GM21526 (cell line): ENCODE data around the gene HDAC9.

Experiments used
- ATAC-seq: cut with Tn5 transposase; IDR thresholded peaks from one replicate; pipeline ENCODE4 v1.9.1; 2021; ENCODE audit warnings: moderate library complexity; ENCODE audit not compliant: unreplicated experiment, low FRiP score

The HDAC9 gene

DNA sequence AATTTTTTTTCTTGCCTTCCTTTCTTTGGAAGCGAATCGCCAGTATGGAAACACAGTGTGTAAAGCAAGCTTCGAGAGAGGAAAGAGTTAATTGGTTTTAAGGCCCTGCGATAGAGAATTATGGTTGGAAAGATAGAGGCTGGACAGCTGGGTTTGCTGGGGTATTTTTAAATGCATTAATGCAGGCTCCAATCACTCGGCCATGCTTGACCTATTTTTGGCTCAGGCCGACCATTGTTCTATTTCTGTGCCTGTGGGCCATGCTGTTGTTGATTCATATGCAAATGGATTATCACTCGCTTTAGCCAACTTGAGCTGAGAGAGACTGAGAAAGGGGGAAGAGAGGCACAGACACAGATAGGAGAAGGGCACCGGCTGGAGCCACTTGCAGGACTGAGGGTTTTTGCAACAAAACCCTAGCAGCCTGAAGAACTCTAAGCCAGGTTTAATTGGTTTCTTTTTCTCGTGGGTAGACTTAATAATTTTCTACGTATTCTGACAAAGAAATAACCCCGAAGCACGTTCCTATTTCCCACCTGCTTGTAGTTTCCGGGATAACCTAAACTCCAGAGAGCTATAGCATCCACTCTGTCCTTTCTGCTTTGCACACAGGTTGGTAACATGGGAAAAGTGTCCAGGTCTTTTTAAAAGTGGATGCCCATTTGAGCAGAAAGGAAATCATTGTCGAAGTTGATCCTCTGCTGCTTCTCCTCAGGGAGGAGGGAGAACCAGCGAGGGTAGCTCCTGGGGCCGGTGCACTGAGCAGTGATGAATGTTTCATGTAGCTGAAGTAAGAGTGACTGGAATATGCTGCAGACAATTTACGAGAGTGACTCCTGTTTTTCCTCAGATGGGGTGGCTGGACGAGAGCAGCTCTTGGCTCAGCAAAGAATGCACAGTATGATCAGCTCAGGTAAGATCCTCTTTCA lies at the start of gene HDAC9:
HDAC9 (plus strand) TSS at position 338 of the 929 bp plus-strand sequence; CDS start at position 892, 554 bp downstream.
- ATAC-seq, result peak; percentile 89

GRCh38 chr7:18445916-18446520 lies 49.5 kb upstream of the HDAC9 start:
- no peak for ATAC-seq

GRCh38 chr7:18450019-18450418 lies 45.5 kb upstream of the HDAC9 start:
- no peak for ATAC-seq

GRCh38 chr7:18455606-18456005 lies 39.9 kb upstream of the HDAC9 start:
- no peak for ATAC-seq

- no peak for ATAC-seq
Observed at GRCh38 chr7:18457832-18458231, 37.7 kb upstream of the HDAC9 start.

DNA sequence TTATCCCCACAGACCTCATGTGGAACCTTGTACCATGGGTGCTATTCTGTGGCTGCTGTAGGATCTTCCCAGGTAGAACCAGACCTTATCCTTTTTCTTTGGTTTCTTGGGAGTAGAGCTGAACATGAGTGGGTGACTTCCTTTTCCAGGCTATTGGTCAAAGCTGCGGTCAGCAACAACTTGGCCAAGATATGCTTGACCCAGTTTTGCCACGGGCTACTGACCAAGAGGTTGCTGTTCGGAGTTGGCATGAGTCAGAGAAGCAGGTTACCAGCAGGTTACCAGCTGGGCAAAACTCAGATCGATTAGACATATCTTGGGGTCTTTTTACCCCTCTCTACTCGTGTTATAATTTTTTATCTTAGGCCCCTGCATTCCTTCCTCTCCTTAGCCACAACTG lies 36.7 kb upstream of the HDAC9 start:
- ATAC-seq, result no peak

DNA sequence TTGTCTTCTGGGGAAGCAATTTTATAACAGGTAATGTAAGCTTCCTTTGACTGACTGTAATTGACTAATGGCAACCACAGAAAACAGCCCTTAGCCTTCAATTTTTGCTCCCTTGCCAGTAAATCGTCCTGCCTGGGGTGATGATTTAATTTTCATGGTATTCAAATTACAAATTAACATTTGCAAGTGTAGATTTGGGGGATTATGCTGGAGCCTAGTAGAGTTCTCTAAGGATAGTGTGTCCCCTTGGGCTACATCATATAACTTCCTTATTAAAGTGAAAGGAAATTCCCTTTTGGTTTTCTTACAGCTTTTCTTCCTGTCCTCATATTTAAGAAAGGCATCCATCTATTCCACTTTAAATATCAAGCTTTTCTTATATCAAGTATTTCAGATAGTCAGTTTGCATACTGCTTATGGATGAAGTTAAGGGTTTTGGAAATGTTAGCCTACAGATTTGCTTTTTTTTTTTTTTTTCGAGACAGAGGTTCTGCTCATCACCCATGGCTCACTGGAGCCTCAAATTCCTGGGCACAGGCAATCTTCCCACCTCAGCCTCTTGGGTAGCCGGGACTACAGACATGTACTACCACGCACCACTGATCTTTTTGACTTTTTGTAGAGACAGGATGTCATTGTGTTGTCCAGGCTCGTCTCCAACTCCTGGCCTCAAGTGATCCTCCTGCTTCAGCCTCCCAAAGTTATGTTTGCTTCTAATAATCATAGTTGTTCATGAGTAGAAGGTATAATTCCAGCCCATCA lies 35.9 kb upstream of the HDAC9 start:
- no peak for ATAC-seq

GRCh38 chr7:18461785-18462467 lies 33.6 kb upstream of the HDAC9 start:
- no peak for ATAC-seq

DNA sequence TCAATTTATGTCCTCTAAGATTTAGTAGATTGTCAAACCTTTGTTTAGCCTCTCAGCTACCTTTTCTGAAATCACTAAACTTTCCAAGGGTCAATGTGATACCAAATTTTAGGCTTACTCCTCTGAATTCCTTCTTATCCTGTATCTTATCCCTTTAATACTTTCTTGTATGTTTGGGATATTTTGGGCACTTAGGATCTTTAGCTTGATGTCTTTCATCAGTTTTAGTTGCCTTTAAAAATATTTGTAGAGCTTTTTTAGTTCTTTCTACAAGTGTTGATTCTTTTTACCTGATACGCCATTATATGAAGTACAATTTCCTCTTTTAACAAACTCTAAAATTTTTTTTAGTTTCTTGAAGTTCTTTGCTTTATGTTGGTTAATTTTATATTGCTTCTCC lies 30.7 kb upstream of the HDAC9 start:
- no peak for ATAC-seq

DNA sequence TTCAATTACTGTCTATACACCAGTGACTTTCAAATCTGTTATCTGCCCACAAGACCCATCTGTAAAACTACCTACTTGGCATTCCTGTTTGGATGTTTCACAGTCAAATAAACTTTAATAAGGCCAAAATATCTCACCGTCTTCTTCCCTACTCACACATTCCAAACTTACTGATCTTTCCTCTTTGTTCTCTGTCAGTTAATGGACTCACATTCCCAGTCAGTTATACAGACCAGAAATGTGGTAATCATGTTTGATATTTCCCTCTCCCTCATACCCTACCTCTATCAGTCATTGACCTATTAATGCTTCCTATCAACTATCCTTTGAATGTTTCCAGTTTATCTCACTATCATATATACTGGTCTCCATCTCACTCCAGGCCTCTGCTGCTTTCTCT lies 28.5 kb upstream of the HDAC9 start:
- no peak for ATAC-seq

DNA sequence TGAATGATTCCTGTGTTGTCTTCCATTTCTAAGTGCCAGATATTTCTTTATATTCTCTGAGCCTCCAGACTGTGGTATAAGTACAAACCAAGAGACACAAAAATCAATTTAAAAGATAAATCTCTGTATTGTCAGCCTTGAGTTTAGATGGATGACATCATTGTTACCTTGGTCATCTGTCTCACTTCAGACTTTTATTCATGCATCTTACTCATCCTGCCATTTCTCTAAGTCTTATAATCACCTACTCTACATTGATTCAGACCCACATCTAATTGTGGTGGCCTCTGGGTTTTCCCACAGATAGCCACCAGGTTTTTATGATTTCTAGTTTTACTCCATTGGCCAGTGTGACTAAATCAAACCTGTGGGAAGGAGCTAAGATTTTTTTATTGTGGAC lies 26.8 kb upstream of the HDAC9 start:
- ATAC-seq, result no peak

- no peak for ATAC-seq
Observed at GRCh38 chr7:18469316-18469715, 26.2 kb upstream of the HDAC9 start.

DNA sequence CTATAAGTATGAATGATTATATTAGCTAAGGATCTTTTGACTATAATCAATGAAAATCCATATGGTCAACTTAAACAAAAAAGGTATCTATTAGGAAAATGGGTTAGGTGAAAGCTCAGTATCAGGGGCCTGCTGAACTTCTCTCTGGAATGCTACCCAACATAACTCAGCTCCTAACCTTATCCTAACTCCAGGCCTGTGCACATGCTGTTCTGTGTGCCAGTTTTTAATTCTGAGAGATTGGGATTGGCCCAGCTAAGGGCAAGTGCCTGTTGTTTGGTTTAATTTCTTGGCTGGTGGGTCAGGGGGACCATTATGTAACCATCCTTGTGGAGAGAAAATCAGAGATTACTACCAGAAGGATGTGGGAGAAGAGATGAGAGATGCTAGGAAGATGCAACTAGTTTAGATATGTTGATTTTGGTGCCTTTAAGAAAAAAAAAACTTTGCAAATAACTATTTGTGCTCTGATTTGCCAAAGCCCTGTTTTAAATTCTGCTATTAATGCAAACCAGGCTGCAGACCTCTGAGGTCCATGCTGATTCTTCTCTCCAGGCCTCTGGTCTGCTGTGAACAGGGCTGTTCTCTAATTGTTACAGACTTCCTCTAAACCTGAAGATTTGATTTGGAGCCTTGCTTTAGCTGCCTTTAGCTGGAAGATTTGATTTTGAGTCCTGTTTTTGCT lies 23.9 kb upstream of the HDAC9 start:
- ATAC-seq, result no peak

DNA sequence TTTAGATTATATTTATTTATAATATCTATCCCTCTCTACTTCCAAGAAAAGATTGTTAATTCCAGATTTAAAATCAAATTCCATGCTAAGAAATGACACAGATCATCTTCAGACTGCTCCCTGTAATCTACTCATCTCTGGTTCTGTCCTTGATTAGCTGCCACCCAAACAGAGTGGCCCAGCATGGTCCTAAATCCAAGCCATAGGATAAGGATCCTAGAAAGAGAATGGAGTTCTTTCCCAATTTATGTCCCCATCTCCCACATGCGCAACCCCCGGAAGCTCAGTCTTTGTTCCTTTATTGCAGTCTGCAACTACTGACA lies 23.4 kb upstream of the HDAC9 start:
- no peak for ATAC-seq

DNA sequence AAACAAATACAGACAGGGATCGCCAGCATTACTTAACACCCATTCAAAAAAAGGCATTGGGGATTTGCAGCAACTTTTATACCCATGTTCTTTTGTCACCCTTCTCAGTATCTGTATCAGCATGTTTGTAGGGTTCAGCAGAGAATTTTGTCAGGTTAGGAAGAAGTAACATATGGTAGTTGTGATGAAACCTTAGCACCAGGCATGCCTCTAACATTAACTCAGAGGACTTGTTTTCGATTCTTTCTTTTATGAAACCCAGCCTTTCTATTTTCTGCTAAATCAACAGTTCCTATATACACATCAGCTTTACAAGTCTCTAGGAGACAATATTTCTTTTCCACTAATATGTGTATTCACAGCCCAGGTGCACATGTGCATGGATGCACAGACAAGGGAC lies 22.4 kb upstream of the HDAC9 start:
- no peak for ATAC-seq

DNA sequence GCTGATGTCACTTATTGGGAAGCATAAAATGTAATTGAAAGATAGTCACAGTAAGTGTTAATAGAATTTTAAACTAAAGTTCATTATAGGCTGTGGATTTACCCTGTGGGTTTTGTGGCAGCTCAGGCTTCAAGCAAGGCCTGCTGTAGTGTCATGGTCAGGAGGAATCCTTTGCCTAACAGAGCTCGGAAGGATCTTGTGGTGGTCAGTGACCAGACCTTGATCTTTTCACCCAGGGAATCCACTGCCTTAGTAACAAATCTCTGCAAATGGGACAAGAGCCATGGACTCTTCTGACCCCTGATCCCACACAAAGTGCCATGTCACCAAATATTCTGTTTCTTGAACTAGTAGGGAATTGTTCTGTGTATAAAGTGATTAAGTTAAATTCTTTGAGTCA lies 20.6 kb upstream of the HDAC9 start:
- ATAC-seq, result no peak

GRCh38 chr7:18475488-18475887 lies 20.1 kb upstream of the HDAC9 start:
- ATAC-seq, result no peak

GRCh38 chr7:18481776-18482175 lies 13.8 kb upstream of the HDAC9 start:
- no peak for ATAC-seq

DNA sequence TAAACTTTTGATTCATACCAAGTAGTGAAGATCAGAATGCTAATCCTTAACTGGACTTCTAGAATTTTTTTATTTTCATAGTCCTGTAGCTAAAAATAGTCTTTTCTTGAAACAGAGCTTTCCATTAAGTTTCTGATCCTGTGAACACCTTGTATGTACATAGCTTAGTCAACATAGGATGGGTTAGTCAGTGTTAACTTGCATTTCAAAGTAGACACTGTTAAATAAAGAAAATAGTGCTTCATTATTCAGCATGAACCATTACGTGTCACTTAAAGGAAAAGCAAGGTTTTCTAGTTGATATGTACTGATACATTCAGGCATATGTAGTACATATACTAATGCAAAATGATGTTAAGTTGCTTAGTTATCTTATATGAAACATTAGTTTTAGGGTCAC lies 7.5 kb upstream of the HDAC9 start:
- ATAC-seq, result no peak

DNA sequence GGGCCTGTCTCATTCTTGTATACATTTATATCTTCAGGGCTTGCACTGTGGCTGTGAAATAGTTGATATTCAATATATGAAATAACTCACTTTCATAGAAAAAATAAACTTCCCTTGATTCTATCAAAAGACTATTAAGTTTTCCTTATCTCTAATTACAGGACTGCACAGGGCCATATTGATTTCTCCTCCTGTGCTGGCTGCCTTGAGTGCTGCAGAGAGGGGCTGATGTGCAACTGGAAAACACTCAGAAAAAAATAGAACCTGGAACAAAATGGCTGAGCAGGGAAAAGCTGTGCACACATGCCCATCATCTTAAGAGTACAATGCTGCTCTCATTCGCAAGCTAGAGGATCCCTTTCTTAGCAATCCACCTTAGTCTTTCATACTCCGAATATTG lies 5.9 kb upstream of the HDAC9 start:
- no peak for ATAC-seq
